ENCODE results near the gene RRP12. TPM values are rescaled to one million over a fixed set of nuclear protein-coding genes. Genes with fewer than 3 reads are reported as not detected.

The RRP12 gene
- total RNA-seq, 4 donors from 2014 or later: 14.6 to 30.9 (median 22.6) TPM

GRCh38 chr10:97373456-97373855, 27.7 kb downstream of the RRP12 start:
- TF ChIP-seq POLR2A (IDR thresholded peaks at IDR 0.05): no peak
- TF ChIP-seq, protein P1, sequence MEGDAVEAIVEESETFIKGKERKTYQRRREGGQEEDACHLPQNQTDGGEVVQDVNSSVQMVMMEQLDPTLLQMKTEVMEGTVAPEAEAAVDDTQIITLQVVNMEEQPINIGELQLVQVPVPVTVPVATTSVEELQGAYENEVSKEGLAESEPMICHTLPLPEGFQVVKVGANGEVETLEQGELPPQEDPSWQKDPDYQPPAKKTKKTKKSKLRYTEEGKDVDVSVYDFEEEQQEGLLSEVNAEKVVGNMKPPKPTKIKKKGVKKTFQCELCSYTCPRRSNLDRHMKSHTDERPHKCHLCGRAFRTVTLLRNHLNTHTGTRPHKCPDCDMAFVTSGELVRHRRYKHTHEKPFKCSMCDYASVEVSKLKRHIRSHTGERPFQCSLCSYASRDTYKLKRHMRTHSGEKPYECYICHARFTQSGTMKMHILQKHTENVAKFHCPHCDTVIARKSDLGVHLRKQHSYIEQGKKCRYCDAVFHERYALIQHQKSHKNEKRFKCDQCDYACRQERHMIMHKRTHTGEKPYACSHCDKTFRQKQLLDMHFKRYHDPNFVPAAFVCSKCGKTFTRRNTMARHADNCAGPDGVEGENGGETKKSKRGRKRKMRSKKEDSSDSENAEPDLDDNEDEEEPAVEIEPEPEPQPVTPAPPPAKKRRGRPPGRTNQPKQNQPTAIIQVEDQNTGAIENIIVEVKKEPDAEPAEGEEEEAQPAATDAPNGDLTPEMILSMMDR (IDR thresholded peaks at IDR 0.05): no peak

GRCh38 chr10:97372233-97372875, 28.8 kb downstream of the RRP12 start:
- 91 to 99% methylated on average over 7 of the region's 7 CpGs for WGBS, 2 donors
- TF ChIP-seq, protein P1 (IDR thresholded peaks at IDR 0.05): no peak
- no peak for TF ChIP-seq POLR2A (IDR thresholded peaks at IDR 0.05)
- DNase-seq (ENCODE audit: low spot score in 2 of 2): no peak

More at GRCh38 chr10:97373456-97373855, 27.7 kb downstream of the RRP12 start:
- WGBS, 2 donors: 95 to 100% methylated on average over 2 to 8 of the region's 10 CpGs
- no peak for DNase-seq (ENCODE audit: low spot score in 2 of 2)
- no peak overlapping the region for H3K4me3 ChIP-seq (ENCODE audit: low read depth, poor library complexity, severe bottlenecking)
- intact Hi-C loops (cut with DNase I; ENCODE audit: low total_unique reads): no loop called here

GRCh38 chr10:97371696-97372095, 29.4 kb downstream of the RRP12 start:
- intact Hi-C loops (cut with DNase I; ENCODE audit: low total_unique reads): no loop called here
- DNase-seq (ENCODE audit: low spot score in 2 of 2): no peak
- no peak overlapping the region for H3K4me3 ChIP-seq (ENCODE audit: low read depth, poor library complexity, severe bottlenecking)
- TF ChIP-seq POLR2A (IDR thresholded peaks at IDR 0.05): no peak
- TF ChIP-seq, protein P1 (IDR thresholded peaks at IDR 0.05): no peak
- 87 to 96% methylated on average over 7 of the region's 7 CpGs for WGBS, 2 donors

More at GRCh38 chr10:97372233-97372875, 28.8 kb downstream of the RRP12 start:
- no peak overlapping the region for H3K4me3 ChIP-seq (ENCODE audit: low read depth, poor library complexity, severe bottlenecking)
- intact Hi-C loops (cut with DNase I; ENCODE audit: low total_unique reads): no loop called here

- no peak for DNase-seq (ENCODE audit: low spot score in 2 of 2)
- intact Hi-C loops (cut with DNase I; ENCODE audit: low total_unique reads): no loop called here
- TF ChIP-seq, protein P1 (IDR thresholded peaks at IDR 0.05): no peak
- TF ChIP-seq POLR2A (IDR thresholded peaks at IDR 0.05): no peak
- WGBS, 2 donors: 97 to 99% methylated on average over 12 of the region's 12 CpGs
- no peak overlapping the region for H3K4me3 ChIP-seq (ENCODE audit: low read depth, poor library complexity, severe bottlenecking)
Measured at GRCh38 chr10:97367126-97367649, 34.0 kb downstream of the RRP12 start.

- TF ChIP-seq, protein P1 (IDR thresholded peaks at IDR 0.05): no peak
- no peak for TF ChIP-seq POLR2A (IDR thresholded peaks at IDR 0.05)
- DNase-seq (ENCODE audit: low spot score in 2 of 2): no peak
- intact Hi-C loops (cut with DNase I; ENCODE audit: low total_unique reads): no loop called here
- H3K4me3 ChIP-seq (ENCODE audit: low read depth, poor library complexity, severe bottlenecking): no peak overlapping the region
- 86 to 94% methylated on average over 11 of the region's 11 CpGs for WGBS, 2 donors
Measured at GRCh38 chr10:97366572-97366971, 34.6 kb downstream of the RRP12 start.
